Dendritic cell treated with granulocyte-macrophage colony-stimulating factor and Interleukin-4, amounts not matched to agents 40 ng/mL and 50 ng/mL, for 4 days (primary cell): ENCODE data around the gene OTOA.
A peak's percentile ranks its signal among the peaks of the same experiment; 100 is the strongest.
"Not testable (repeated sequence)": the region's sequence is repeated elsewhere in the genome, so short reads cannot be mapped to it uniquely, and the experiment has no call there.

ENCODE experiments used
- H3K27ac Mint-ChIP-seq: one replicate; pipeline ENCODE4 v1.8.0; 2022; ENCODE audit warnings: mild to moderate bottlenecking, mixed read lengths
- H3K27me3 Mint-ChIP-seq: one replicate; pipeline ENCODE4 v1.8.0; 2022; ENCODE audit warnings: mild to moderate bottlenecking, mixed read lengths
- H3K36me3 Mint-ChIP-seq: one replicate; pipeline ENCODE4 v1.8.0; 2022; ENCODE audit warnings: low read depth, mixed read lengths
- H3K4me1 Mint-ChIP-seq: one replicate; pipeline ENCODE4 v1.8.0; 2022; ENCODE audit warnings: low read depth, mixed read lengths
- H3K4me3 Mint-ChIP-seq: one replicate; pipeline ENCODE4 v1.8.0; 2022; ENCODE audit warnings: mild to moderate bottlenecking, moderate library complexity, mixed read lengths
- H3K9me3 Mint-ChIP-seq: one replicate; pipeline ENCODE4 v1.8.0; 2022; ENCODE audit warnings: mixed read lengths
- intact Hi-C: fragments of 100-400 bp; cut with micrococcal nuclease; formaldehyde crosslinking; loops from one replicate; pipeline ENCODE4 v1.15.0; 2022

Gene OTOA

GRCh38 chr16:21631376-21631775 lies 32.4 kb upstream of the OTOA start:
- H3K27me3 Mint-ChIP-seq, H3K9me3 Mint-ChIP-seq, intact Hi-C loops, H3K4me3 Mint-ChIP-seq: not testable (repeated sequence)
- Mint-ChIP-seq H3K36me3 (peaks cover 79% of the 10 kb centered on the region), H3K4me1 (peaks cover 50% of the 10 kb centered on the region), H3K27ac (peak overlapping the region; percentile 63)

DNA sequence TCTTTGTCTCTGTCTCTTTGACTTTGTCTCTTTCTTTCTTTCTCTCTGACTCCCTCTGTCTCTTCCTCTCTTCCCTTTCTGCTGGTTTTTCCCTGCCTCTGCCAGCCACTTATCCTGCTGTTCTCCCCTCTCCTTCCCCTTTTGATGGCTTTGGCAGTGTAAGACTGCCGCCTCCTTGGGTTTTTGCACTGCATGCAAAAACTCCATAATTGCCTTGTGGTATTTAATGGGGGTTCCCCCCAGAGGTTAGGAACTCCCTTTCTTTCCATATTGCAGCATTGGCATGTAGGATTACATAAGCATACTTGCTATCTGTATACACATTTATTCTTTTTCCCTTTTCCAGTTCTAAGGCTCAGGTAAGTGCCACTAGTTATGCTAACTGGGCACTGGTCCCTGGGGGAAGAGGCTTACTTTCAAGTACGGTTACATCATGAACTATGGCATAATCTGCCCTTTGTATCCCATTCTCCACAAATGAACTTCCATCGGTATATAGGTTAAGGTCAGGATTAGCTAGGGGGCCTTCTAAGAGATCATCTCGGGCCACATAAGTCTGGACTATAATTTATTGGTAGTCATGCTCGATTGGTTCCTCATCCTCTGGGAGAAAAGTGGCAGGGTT lies 31.7 kb upstream of the OTOA start:
- Mint-ChIP-seq H3K36me3 (peaks cover 79% of the 10 kb centered on the region), H3K4me3 (peak overlapping the region; percentile 18), H3K4me1 (peaks cover 45% of the 10 kb centered on the region), H3K27ac (peak overlapping the region; percentile 63)
- H3K9me3 Mint-ChIP-seq, intact Hi-C loops, H3K27me3 Mint-ChIP-seq: not testable (repeated sequence)

- H3K4me3 Mint-ChIP-seq: no peak overlapping the region
- H3K27me3 Mint-ChIP-seq: no peaks in the 10 kb centered on the region
- H3K36me3 Mint-ChIP-seq: peaks cover 72% of the 10 kb centered on the region
- no peaks in the 10 kb centered on the region for H3K9me3 Mint-ChIP-seq
- H3K4me1 Mint-ChIP-seq: peaks cover 55% of the 10 kb centered on the region
- intact Hi-C loops: no loop called here
- no peak overlapping the region for H3K27ac Mint-ChIP-seq
Measured at GRCh38 chr16:21634216-21634615, 29.6 kb upstream of the OTOA start.

DNA sequence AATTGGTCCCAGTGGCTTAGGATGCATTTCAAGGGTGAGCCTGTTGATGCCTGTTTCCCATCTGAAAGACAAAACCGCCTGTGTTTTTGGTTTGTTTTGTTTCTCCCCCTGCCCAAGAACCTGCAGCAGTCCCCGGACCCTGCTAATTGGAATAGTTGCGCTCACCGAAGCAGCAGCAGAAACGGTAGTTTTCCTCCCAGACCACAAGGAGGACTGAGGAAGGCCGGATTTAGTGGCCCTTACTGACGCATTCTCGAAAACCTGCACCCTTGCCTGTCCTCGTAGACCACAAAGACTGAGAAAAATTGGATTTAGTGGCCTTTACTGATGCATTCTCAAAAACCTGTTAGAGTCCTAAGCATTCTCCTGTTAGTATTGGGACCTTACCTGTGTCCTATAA lies 28.1 kb upstream of the OTOA start:
- H3K27ac Mint-ChIP-seq, intact Hi-C loops, H3K9me3 Mint-ChIP-seq, H3K27me3 Mint-ChIP-seq, H3K4me3 Mint-ChIP-seq: not testable (repeated sequence)
- Mint-ChIP-seq H3K36me3 (peaks cover 59% of the 10 kb centered on the region), H3K4me1 (peaks cover 48% of the 10 kb centered on the region)

GRCh38 chr16:21637032-21637968 lies 26.5 kb upstream of the OTOA start:
- peaks cover 32% of the 10 kb centered on the region for H3K4me1 Mint-ChIP-seq
- intact Hi-C loops: no loop called here
- H3K9me3 Mint-ChIP-seq: no peaks in the 10 kb centered on the region
- no peaks in the 10 kb centered on the region for H3K27me3 Mint-ChIP-seq
- no peak overlapping the region for H3K27ac Mint-ChIP-seq
- H3K36me3 Mint-ChIP-seq: peaks cover 73% of the 10 kb centered on the region
- no peak overlapping the region for H3K4me3 Mint-ChIP-seq

- H3K27ac Mint-ChIP-seq: no peak overlapping the region
- intact Hi-C loops: no loop called here
Measured at GRCh38 chr16:21638573-21638975, 25.2 kb upstream of the OTOA start.

DNA sequence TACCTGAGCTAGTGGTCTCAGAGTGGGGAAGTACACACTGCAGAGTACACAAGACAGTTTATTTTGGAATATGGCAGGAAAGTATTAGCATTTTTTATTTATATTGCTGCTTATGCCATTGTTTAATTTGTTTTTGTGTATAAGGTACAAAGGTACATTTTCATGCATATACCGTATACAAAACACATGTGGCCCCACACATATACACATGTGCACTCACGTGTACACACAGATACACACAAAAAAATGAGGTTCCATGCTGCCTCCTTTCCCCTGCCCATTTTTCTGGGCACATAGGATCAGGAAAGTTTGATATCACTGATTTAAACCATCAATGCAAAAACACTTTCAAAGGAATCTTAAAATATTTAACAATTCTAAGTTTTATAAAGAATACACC lies 24.3 kb upstream of the OTOA start:
- H3K9me3 Mint-ChIP-seq: no peaks in the 10 kb centered on the region
- H3K27me3 Mint-ChIP-seq: no peaks in the 10 kb centered on the region
- H3K27ac Mint-ChIP-seq: no peak overlapping the region

More at GRCh38 chr16:21638573-21638975, 25.2 kb upstream of the OTOA start:
- Mint-ChIP-seq H3K36me3 (peaks cover 80% of the 10 kb centered on the region), H3K27me3 (no peaks in the 10 kb centered on the region), H3K9me3 (no peaks in the 10 kb centered on the region), H3K4me3 (no peak overlapping the region), H3K4me1 (peaks cover 29% of the 10 kb centered on the region)

DNA sequence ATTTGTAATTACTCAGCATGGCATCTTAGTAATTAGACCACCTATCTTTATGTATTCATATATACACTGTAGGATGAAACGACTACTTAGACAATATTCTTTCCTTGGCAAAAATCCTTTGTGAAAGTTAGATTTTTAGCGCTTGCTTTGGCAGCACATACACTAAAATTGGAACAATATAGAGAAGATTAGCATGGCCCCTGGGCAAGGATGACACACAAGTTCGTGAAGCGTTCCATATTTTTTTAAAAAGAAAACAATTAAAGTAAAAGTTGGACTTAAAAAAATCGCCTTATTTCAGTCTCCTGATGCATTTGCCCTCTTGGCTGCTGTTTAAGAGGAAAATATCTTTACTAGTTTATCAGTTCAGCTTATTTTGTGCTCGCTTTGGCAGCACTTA lies 21.9 kb upstream of the OTOA start:
- H3K36me3 Mint-ChIP-seq: peaks cover 75% of the 10 kb centered on the region
- no peaks in the 10 kb centered on the region for H3K9me3 Mint-ChIP-seq
- H3K27ac Mint-ChIP-seq: no peak overlapping the region
- H3K4me3 Mint-ChIP-seq: no peak overlapping the region
- peaks cover 46% of the 10 kb centered on the region for H3K4me1 Mint-ChIP-seq
- intact Hi-C loops: loop anchor here (5.0 kb wide), 1 partner anchor 35 kb away; no protein-coding TSS in a partner anchor
- no peaks in the 10 kb centered on the region for H3K27me3 Mint-ChIP-seq

More for the DNA sequence above, 24.3 kb upstream of the OTOA start:
- Mint-ChIP-seq H3K4me3 (no peak overlapping the region), H3K36me3 (peaks cover 80% of the 10 kb centered on the region), H3K4me1 (peaks cover 38% of the 10 kb centered on the region)
- intact Hi-C loops: no loop called here

- Mint-ChIP-seq H3K9me3 (no peaks in the 10 kb centered on the region), H3K4me1 (peaks cover 52% of the 10 kb centered on the region), H3K27me3 (no peaks in the 10 kb centered on the region), H3K4me3 (no peak overlapping the region), H3K36me3 (peaks cover 75% of the 10 kb centered on the region), H3K27ac (no peak overlapping the region)
- intact Hi-C loops: loop anchor here (5.0 kb wide), 1 partner anchor 36 kb away; no protein-coding TSS in a partner anchor
Measured at GRCh38 chr16:21642861-21643260, 20.9 kb upstream of the OTOA start.

DNA sequence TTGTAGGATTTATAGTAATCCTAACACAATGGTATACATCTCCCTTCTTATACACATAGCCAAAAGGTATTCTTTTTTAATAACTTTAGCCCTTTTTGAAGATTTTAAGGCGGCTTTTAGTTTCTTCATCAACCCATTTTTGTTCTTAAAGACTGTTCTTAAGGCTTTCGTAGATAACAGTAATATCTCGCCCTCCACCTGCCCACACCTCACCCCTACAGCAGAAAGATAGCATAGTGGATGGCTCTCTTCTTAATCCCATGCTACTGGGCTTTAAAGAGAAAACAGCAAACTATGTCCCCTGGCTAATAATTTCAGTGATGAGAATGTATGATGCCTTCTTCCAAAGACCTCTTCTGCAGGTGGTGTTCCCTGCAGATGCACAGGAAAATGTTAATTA lies 20.0 kb upstream of the OTOA start:
- H3K36me3 Mint-ChIP-seq: peaks cover 77% of the 10 kb centered on the region
- intact Hi-C loops: loop anchor here (5.0 kb wide), 1 partner anchor 36 kb away; no protein-coding TSS in a partner anchor
- H3K4me3 Mint-ChIP-seq: peak overlapping the region; percentile 6
- no peaks in the 10 kb centered on the region for H3K9me3 Mint-ChIP-seq
- no peak overlapping the region for H3K27ac Mint-ChIP-seq
- no peaks in the 10 kb centered on the region for H3K27me3 Mint-ChIP-seq
- H3K4me1 Mint-ChIP-seq: peaks cover 52% of the 10 kb centered on the region

- H3K9me3 Mint-ChIP-seq: no peaks in the 10 kb centered on the region
- H3K27ac Mint-ChIP-seq: peak overlapping the region; percentile 85
- H3K4me1 Mint-ChIP-seq: peaks cover 57% of the 10 kb centered on the region
- H3K27me3 Mint-ChIP-seq: no peaks in the 10 kb centered on the region
- intact Hi-C loops: loop anchor here (5.0 kb wide), 1 partner anchor 37 kb away; no protein-coding TSS in a partner anchor
- peak overlapping the region; percentile 68 for H3K4me3 Mint-ChIP-seq
- peaks cover 86% of the 10 kb centered on the region for H3K36me3 Mint-ChIP-seq
Measured at GRCh38 chr16:21644674-21645073, 19.1 kb upstream of the OTOA start.

DNA sequence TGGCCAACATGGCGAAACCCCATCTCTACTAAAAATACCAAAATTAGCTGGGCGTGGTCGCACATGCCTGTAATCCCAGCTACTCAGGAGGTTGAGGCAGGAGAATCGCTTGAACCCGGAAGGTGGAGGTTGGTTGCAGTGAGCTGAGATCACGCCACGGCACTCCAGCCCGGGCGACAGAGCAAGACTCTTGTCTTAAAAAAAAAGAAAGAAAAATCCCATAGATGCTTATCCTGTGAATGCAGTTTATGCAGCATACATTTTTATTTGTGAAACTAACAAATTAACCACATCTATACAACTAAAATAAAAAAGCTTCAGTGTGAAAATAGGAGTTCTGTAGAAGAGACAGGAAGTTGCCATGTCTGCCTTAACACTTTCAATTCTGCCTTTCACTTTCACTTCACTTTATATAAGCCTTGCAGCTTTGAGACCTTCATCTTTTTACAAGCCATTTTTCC lies 18.5 kb upstream of the OTOA start:
- Mint-ChIP-seq H3K4me1 (peaks cover 57% of the 10 kb centered on the region), H3K27me3 (no peaks in the 10 kb centered on the region), H3K4me3 (peak overlapping the region; percentile 68), H3K36me3 (peaks cover 93% of the 10 kb centered on the region), H3K27ac (peak overlapping the region; percentile 85), H3K9me3 (no peaks in the 10 kb centered on the region)
- intact Hi-C loops: no loop called here

- peak overlapping the region; percentile 34 for H3K4me3 Mint-ChIP-seq
- H3K4me1 Mint-ChIP-seq: peaks cover 57% of the 10 kb centered on the region
- intact Hi-C loops: no loop called here
- peaks cover 91% of the 10 kb centered on the region for H3K36me3 Mint-ChIP-seq
- H3K27me3 Mint-ChIP-seq: no peaks in the 10 kb centered on the region
- H3K27ac Mint-ChIP-seq: peak overlapping the region; percentile 85
- H3K9me3 Mint-ChIP-seq: no peaks in the 10 kb centered on the region
Measured at GRCh38 chr16:21646091-21646490, 17.7 kb upstream of the OTOA start.
